H7 (cell line): ENCODE data around the gene FN3KRP. TPM values are rescaled to one million over a fixed set of nuclear protein-coding genes. Genes with fewer than 3 reads are reported as not detected.
A peak's percentile ranks its signal among the peaks of the same experiment; 100 is the strongest.

Experiments
- DNase-seq: peaks from one replicate; pipeline ENCODE4 v3.0.0; 2012
- H3K27me3 ChIP-seq: 2 replicates; pipeline ENCODE4 v1.6.0; 2011; ENCODE audit warnings: mild to moderate bottlenecking, low read length; ENCODE audit not compliant: control insufficient read depth, insufficient read depth
- H3K36me3 ChIP-seq: replicated peaks from 2 replicates; pipeline ENCODE4 v1.5.1; 2011; ENCODE audit warnings: low read length; ENCODE audit not compliant: control insufficient read depth, insufficient read depth
- H3K4me3 ChIP-seq: 2 replicates; pipeline ENCODE4 v1.5.1; 2011; ENCODE audit warnings: low read depth, mild to moderate bottlenecking, control low read depth, low read length, moderate library complexity; ENCODE audit not compliant: insufficient read depth
- total RNA-seq: library from RNA; depleted of rRNA; stranded (reverse); fragments of >200 nt; shearing (Covaris generic); gene quantifications from 2 replicates; pipeline ENCODE4 v1.2.3, GENCODE V29; 2014; rRNA removed

The FN3KRP gene
- 12.2 and 14.8 TPM in 2 replicates for total RNA-seq

GRCh38 chr17:82716203-82717010 is at the start of gene FN3KRP:
TSS of gene FN3KRP (plus strand) at chr17:82716706. CDS start at chr17:82716756, 50 bp downstream.
- Histone ChIP-seq H3K4me3 (peak within 1 kb of the TSS; percentile 83), H3K27me3 (peaks cover 7% of the 10 kb centered on the region; the same call in 1 of the 2 replicates), H3K36me3 (0 out of 2 replicates have a peak, but pooled peaks cover 1% of the 10 kb centered on the region)
- DNase-seq: peak; percentile 100

GRCh38 chr17:82666931-82667667 is 49.4 kb upstream of the FN3KRP start:
- no peak for DNase-seq
- no peak overlapping the region for H3K4me3 ChIP-seq
- no peaks in the 10 kb centered on the region for H3K36me3 ChIP-seq
- no peaks in the 10 kb centered on the region; the same call in 1 of the 2 replicates for H3K27me3 ChIP-seq

GRCh38 chr17:82667668-82668000 is 48.9 kb upstream of the FN3KRP start:
- Histone ChIP-seq H3K27me3 (no peaks in the 10 kb centered on the region; the same call in 1 of the 2 replicates), H3K36me3 (no peaks in the 10 kb centered on the region), H3K4me3 (no peak overlapping the region)
- no peak for DNase-seq

GRCh38 chr17:82668024-82668630 is 48.4 kb upstream of the FN3KRP start:
- Histone ChIP-seq H3K36me3 (no peaks in the 10 kb centered on the region), H3K4me3 (no peak overlapping the region), H3K27me3 (no peaks in the 10 kb centered on the region; the same call in 1 of the 2 replicates)
- DNase-seq: no peak

GRCh38 chr17:82668631-82669099 is 47.8 kb upstream of the FN3KRP start:
- peak; percentile 94 for DNase-seq
- Histone ChIP-seq H3K4me3 (no peak overlapping the region; the same call in 1 of the 2 replicates), H3K36me3 (no peaks in the 10 kb centered on the region), H3K27me3 (no peaks in the 10 kb centered on the region; the same call in 1 of the 2 replicates)

GRCh38 chr17:82670661-82671450 is 45.6 kb upstream of the FN3KRP start:
- no peak for DNase-seq
- no peaks in the 10 kb centered on the region; the same call in 1 of the 2 replicates for H3K27me3 ChIP-seq
- H3K4me3 ChIP-seq: no peak overlapping the region
- H3K36me3 ChIP-seq: no peaks in the 10 kb centered on the region

GRCh38 chr17:82674656-82675475 is 41.6 kb upstream of the FN3KRP start:
- DNase-seq: no peak
- no peaks in the 10 kb centered on the region for H3K36me3 ChIP-seq
- H3K4me3 ChIP-seq: no peak overlapping the region
- H3K27me3 ChIP-seq: no peaks in the 10 kb centered on the region

GRCh38 chr17:82675476-82676245 is 40.8 kb upstream of the FN3KRP start:
- no peak overlapping the region for H3K4me3 ChIP-seq
- no peaks in the 10 kb centered on the region for H3K36me3 ChIP-seq
- DNase-seq: no peak
- no peaks in the 10 kb centered on the region for H3K27me3 ChIP-seq

- H3K36me3 ChIP-seq: no peaks in the 10 kb centered on the region
- DNase-seq: no peak
- no peaks in the 10 kb centered on the region for H3K27me3 ChIP-seq
- H3K4me3 ChIP-seq: no peak overlapping the region
These were observed 39.1 kb upstream of the FN3KRP start for GRCh38 chr17:82677353-82677925.

GRCh38 chr17:82678265-82678891 is 38.1 kb upstream of the FN3KRP start:
- DNase-seq: no peak
- Histone ChIP-seq H3K4me3 (no peak overlapping the region), H3K27me3 (no peaks in the 10 kb centered on the region), H3K36me3 (no peaks in the 10 kb centered on the region)

- no peaks in the 10 kb centered on the region for H3K36me3 ChIP-seq
- no peak overlapping the region for H3K4me3 ChIP-seq
- H3K27me3 ChIP-seq: no peaks in the 10 kb centered on the region
- peak; percentile 86 for DNase-seq
These were observed 36.7 kb upstream of the FN3KRP start for GRCh38 chr17:82679586-82680465.
